ENCODE results near the gene ARFGEF3.
"Not testable (repeated sequence)": the region's sequence is repeated elsewhere in the genome, so short reads cannot be mapped to it uniquely, and the experiment has no call there.

Gene ARFGEF3

GRCh38 chr6:138318741-138319375 lies 157.1 kb downstream of the ARFGEF3 start:
- no peak for DNase-seq

DNA sequence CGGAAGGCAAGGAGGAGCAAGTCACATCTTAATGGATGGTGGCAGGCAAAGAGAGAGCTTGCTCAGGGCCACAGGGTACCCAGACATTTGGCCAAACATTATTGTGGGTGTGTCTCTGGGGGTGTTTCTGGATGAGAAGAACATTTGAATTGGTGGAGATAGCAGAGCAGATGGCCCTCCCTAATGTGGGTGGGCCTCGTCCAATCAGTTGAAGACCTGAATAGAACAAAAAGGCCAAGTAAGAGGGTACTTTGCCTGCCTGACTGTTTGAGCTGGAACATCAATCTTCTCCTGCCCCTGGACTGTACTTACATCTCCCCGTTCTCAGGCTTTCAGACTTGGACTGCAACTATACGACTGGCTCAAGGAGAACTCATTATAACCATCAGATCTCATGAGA lies 160.2 kb downstream of the ARFGEF3 start:
- no peak for DNase-seq

DNA sequence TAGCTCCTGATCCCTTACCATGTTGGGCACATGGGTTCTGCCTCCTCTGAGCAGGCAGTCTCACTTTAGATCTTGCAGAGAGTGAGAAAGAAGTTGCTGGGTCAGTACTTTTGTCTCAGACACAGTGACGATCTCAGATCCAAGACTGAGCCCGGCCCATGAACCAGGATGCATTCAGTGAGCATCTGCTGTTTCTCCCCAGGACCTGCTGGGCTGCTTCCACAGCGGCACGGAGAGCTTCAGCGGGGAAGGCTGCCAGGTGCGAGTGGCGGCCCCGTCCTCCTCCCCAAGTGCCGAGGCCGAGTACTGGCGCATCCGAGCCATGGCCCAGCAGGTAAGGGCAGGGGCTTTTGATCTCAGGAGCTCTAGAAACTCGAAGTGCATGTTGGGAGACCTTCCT lies 162.1 kb downstream of the ARFGEF3 start:
- DNase-seq: no peak

DNA sequence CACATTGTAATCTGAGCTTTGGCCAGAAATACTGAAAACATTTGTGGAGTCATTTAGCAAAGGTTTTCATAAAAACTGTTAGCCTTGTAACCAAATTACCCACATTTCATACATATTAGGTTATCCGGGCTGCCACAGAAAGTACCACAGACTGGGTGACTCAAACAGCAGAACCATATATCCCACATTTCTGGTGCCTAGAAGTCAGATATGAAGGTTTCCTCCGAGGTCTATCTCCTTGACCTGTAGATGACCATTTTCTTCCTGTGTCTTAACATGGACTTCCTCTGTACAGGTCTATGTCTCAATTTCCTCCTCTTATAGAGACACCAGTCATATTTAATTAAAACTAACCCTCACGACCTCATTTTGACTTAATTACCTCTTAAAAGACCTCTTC lies 166.5 kb downstream of the ARFGEF3 start:
- DNase-seq: no peak

GRCh38 chr6:138330763-138331162 lies 169.0 kb downstream of the ARFGEF3 start:
- DNase-seq: no peak

DNA sequence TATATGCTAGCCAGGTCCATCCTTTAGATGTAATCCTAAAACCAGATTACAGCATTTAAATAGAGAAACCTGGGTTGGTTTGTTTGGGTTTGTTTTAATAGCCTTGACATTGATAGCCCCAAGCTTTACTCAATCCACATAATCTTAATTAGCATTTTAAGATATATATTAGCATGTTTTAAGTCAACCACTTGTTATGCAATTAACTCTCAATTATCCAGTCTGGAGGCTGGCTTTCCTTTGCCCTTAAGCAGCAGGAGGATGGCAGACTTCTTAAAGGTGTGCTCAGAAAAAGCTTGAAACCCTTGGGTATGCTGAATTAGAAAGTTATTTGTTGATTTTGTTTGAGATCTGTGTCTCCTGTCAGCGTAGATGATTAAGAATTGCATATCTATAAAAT lies 169.7 kb downstream of the ARFGEF3 start:
- DNase-seq: no peak

GRCh38 chr6:138331984-138332383 lies 170.2 kb downstream of the ARFGEF3 start:
- no peak for DNase-seq

DNA sequence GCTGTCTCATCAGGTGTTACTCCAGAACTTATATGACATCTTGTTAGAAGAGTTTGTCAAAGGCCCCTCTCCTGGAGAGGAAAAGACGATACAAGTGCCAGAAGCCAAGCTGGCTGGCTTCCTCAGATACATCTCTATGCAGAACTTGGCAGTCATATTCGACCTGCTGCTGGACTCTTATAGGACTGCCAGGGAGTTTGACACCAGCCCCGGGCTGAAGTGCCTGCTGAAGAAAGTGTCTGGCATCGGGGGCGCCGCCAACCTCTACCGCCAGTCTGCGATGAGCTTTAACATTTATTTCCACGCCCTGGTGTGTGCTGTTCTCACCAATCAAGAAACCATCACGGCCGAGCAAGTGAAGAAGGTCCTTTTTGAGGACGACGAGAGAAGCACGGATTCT lies 172.3 kb downstream of the ARFGEF3 start:
- no peak for DNase-seq

DNA sequence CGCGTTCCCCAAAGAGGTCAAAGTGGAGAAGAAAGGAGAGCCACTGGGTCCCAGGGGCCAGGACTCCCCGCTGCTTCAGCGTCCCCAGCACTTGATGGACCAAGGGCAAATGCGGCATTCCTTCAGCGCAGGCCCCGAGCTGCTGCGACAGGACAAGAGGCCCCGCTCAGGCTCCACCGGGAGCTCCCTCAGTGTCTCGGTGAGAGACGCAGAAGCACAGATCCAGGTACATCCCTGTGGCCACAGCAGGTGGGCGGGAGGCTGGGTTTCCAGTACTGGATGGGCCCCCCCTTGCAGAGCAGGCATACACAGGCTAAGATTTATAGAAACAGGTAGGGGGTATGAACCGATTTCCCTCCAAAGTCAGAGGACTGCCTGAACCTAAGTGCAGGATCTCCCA lies 173.2 kb downstream of the ARFGEF3 start:
- no peak for DNase-seq

DNA sequence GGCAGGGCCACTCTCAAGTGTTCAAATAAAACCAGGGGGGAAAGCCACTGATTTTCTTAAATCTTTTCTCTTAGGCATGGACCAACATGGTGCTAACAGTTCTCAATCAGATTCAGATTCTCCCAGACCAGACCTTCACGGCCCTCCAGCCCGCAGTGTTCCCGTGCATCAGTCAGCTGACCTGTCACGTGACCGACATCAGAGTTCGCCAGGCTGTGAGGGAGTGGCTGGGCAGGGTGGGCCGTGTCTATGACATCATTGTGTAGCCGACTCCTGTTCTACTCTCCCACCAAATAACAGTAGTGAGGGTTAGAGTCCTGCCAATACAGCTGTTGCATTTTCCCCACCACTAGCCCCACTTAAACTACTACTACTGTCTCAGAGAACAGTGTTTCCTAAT lies 174.5 kb downstream of the ARFGEF3 start:
- no peak for DNase-seq

DNA sequence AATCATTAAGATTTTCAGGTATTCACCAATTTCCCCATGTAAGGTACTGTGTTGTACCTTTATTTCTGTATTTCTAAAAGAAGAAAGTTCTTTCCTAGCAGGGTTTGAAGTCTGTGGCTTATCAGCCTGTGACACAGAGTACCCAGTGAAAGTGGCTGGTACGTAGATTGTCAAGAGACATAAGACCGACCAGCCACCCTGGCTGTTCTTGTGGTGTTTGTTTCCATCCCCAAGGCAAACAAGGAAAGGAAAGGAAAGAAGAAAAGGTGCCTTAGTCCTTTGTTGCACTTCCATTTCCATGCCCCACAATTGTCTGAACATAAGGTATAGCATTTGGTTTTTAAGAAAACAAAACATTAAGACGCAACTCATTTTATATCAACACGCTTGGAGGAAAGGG lies 175.3 kb downstream of the ARFGEF3 start:
- DNase-seq: no peak

GRCh38 chr6:138339024-138339423 lies 177.3 kb downstream of the ARFGEF3 start:
- no peak for DNase-seq

DNA sequence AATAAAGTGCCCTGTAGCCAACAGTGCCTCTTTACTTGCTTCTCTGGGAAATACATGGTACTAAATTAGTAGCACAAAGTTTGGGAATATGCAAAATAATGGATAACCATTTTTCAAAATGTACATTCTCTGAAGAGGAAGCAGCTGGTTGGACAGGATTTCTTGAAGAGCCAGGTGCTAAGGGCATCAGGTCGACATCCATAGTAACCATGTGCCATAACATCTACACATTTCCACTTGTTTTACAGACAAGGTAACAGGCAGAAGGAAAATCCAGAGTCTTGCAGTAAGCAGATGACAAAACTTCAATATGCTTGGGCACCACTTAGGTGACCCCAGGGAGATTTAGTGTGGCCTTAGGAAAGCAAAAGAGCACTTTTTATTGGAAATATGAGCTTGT lies 179.4 kb downstream of the ARFGEF3 start:
- no peak for DNase-seq

- no peak for DNase-seq
Measured at GRCh38 chr6:138343112-138343511, 181.4 kb downstream of the ARFGEF3 start.

DNA sequence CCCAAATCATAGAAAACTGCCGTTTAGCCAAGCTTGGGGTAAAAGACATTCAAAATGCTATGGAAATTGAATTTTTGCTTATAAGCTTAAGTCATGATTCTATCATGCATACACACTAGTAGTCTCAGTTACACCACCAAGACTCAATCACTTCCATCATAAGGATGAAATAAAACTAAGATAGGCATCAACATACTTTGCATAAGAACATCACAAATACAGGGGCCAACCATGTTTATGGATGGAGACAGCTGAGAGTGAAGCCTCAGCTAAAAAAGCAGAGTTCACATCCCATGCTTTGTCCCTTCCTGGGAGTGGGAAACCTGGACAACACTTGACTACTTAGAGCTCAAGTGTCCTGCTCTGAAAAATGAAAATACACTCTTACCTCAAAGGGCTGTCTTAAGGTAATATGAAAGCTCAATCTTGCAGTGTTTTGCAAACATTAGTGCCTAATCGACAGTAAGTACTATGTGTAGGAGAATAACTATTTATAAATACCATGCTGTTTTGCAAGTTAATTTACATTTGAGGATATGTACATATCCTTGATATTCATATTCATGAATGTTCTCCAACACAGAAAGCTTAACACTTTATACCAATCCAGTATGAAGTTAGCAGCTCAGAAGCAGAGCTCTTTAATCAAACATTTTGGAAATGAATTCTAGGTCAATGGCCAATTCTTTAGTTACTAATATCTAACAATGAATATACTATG lies 184.0 kb downstream of the ARFGEF3 start:
- no peak for DNase-seq

GRCh38 chr6:138346302-138347195 lies 184.8 kb downstream of the ARFGEF3 start:
- DNase-seq: no peak

DNA sequence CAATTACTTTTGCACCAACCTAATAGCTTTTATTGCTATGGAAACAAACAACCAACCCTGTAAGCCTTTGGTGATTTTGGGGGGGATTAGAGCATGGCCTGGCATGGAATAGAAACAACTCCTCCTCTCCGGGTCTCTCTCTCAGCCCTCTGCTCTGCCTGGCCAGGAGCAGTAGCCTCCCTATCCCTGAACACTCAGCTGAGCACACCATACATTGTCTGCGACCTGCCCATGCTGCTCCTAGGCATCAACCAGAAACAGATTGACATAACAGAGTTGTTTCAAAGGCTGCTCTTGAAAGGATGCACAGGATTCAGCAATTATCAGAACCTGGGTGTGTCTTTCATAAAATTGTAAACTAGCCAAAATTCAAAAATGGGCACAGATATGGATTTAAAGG lies 186.1 kb downstream of the ARFGEF3 start:
- no peak for DNase-seq

GRCh38 chr6:138349891-138350290 lies 188.2 kb downstream of the ARFGEF3 start:
- DNase-seq: no peak

DNA sequence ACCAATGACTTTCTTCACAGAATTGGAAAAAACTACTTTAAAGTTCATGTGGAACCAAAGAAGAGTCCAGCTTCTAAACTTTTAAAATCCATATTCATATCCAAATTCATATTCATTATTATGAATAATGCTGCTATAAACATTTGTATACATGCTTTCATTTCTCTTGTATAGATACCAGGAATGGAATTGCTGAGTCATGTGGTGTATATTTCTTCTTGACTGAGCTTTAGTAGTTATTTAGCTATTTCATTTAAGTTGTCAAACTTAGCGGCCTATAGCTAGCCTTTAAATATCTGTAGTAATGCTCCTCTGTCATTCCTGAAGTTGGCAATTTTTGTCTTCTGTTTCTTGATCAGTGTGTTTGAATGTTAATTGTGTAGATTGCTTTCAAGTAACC lies 196.2 kb downstream of the ARFGEF3 start:
- DNase-seq: no peak

GRCh38 chr6:138368684-138369083 lies 206.9 kb downstream of the ARFGEF3 start:
- not testable (repeated sequence) for DNase-seq

GRCh38 chr6:138370631-138371451 lies 209.1 kb downstream of the ARFGEF3 start:
- no peak for DNase-seq

DNA sequence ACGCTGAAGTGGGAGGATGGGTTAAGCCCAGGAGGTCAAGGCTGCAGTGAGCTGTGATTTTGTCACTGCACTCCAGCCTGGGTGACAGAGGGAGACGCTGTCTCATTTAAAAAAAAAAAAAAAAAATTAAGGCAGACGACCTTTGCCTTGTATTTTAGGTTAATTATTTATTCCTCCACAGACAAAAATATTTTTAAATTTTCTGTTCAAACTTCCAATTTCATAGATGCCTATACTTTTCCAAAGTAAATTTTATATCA lies 209.6 kb downstream of the ARFGEF3 start:
- no peak for DNase-seq

DNA sequence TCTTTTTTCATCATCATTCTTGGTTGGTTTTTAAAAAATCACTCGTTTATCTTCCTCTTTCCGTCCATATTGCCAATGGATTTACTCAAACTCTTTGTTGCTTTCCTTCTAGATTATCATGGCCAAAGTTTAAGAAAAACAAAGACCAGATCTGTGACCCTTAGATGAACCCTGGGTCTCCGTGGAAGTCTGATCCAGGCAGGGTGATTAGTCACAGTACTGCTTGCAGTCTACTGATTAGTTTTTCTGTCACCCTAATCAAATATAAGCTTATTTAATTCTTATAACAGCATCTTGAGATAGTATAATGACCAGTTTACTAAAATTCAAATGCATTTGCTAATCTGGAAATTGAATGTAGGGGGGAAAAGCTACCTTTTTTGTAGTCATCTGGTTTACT lies 210.0 kb downstream of the ARFGEF3 start:
- no peak for DNase-seq
